Epithelial cell of proximal tubule (primary cell): Measurements from ENCODE around the gene RBM38. TPM values are rescaled to one million over a fixed set of nuclear protein-coding genes. Genes with fewer than 3 reads are reported as not detected.

Experiments
- DNase-seq: peaks from one replicate; pipeline ENCODE4 v3.0.0-alpha.2; 2011; ENCODE audit warnings: low read depth
- H3K4me3 ChIP-seq: 2 replicates; pipeline ENCODE4 v1.5.1; 2011; ENCODE audit warnings: low read depth, mild to moderate bottlenecking, low read length
- CTCF ChIP-seq: conservative IDR thresholded peaks from 2 replicates; pipeline ENCODE4 v1.5.1; 2012; ENCODE audit warnings: low read depth, mild to moderate bottlenecking, low read length
- total RNA-seq: library from RNA; depleted of rRNA; stranded (reverse); fragments of >200 nt; gene quantifications from 2 replicates; pipeline ENCODE4 v1.2.3, GENCODE V29; 2015

The RBM38 gene
- total RNA-seq, 1 donor from 2014 or later = 36.8 TPM

GRCh38 chr20:57375652-57376230 is 15.5 kb upstream of the RBM38 start:
- no peak for DNase-seq
- H3K4me3 ChIP-seq = no peak overlapping the region
- no peak for TF ChIP-seq CTCF

GRCh38 chr20:57377350-57377749 is 13.8 kb upstream of the RBM38 start:
- TF ChIP-seq CTCF = no peak
- no peak for DNase-seq
- H3K4me3 ChIP-seq = no peak overlapping the region

GRCh38 chr20:57378107-57378506 is 13.1 kb upstream of the RBM38 start:
- DNase-seq = no peak
- H3K4me3 ChIP-seq = no peak overlapping the region
- no peak for TF ChIP-seq CTCF

GRCh38 chr20:57378646-57379262 is 12.4 kb upstream of the RBM38 start:
- no peak for TF ChIP-seq CTCF
- no peak for DNase-seq
- no peak overlapping the region for H3K4me3 ChIP-seq

- no peak overlapping the region for H3K4me3 ChIP-seq
- DNase-seq = no peak
- TF ChIP-seq CTCF = no peak
These were observed 11.9 kb upstream of the RBM38 start for GRCh38 chr20:57379263-57379647.

- DNase-seq = no peak
- TF ChIP-seq CTCF = no peak
- H3K4me3 ChIP-seq = no peak overlapping the region
These were observed 11.0 kb upstream of the RBM38 start for GRCh38 chr20:57380081-57380750.
